Testis (tissue), 5 donors: ENCODE data around the gene AP3M1. TPM values are rescaled to one million over a fixed set of nuclear protein-coding genes. Genes with fewer than 3 reads are reported as not detected.
A peak's percentile ranks its signal among the peaks of the same experiment; 100 is the strongest.

Source experiments
- DNase-seq: peaks from one replicate; pipeline ENCODE4 v3.0.0-alpha.2; 2019
- H3K27ac ChIP-seq, 2 donors: fragments of 200-600 bp; sonication (generic); one replicate each; pipeline ENCODE4 v1.5.1; 2019
- H3K27me3 ChIP-seq: fragments of 200-600 bp; sonication (generic); one replicate; pipeline ENCODE4 v1.5.1; 2019
- H3K36me3 ChIP-seq: fragments of 200-600 bp; sonication (generic); one replicate; pipeline ENCODE4 v1.5.1; 2017; ENCODE audit warnings: low read depth; ENCODE audit errors: missing control alignments
- H3K4me1 ChIP-seq: fragments of 200-600 bp; sonication (generic); one replicate; pipeline ENCODE4 v1.5.1; 2019
- H3K4me3 ChIP-seq, 2 donors: fragments of 200-600 bp; sonication (generic); one replicate each; pipeline ENCODE4 v1.5.1; 2017 to 2019
- H3K9me3 ChIP-seq: fragments of 200-600 bp; sonication (generic); one replicate; pipeline ENCODE4 v1.5.1; 2017
- POLR2A ChIP-seq: fragments of 450-650 bp; IDR thresholded peaks from one replicate; pipeline ENCODE4 v1.6.1; 2017; ENCODE audit warnings: antibody characterized with exemption, mild to moderate bottlenecking, moderate library complexity
- WGBS, 2 donors: methylation state at CpG; one replicate each; pipeline ENCODE4 v1.1.5; 2018; 5-methylcytosine and 5-hydroxymethylcytosine counted together
- intact Hi-C: fragments of 100-400 bp; cut with DNase I; formaldehyde crosslinking; loops from one replicate; pipeline ENCODE4 v1.15.1; 2023; ENCODE audit warnings: low total_unique reads
- long read RNA-seq, 2 donors: transcript quantifications; one replicate each; lab custom pipeline, GENCODE V29; 2026
- polyA plus RNA-seq: library from polyadenylated mRNA; stranded (reverse); fragments of 350-450 nt; fragmentation: Illumina TruSeq; extraction: RNeasy Lipid Tissue Mini Kit (QIAGEN cat#74804); gene quantifications from one replicate; pipeline ENCODE4 v1.2.3, GENCODE V29; 2014; ENCODE audit warnings: low read depth, low replicate concordance; ENCODE audit not compliant: insufficient read depth
- total RNA-seq, 2 donors: library from RNA; depleted of rRNA; stranded (reverse); fragments of >200 nt; gene quantifications; one replicate each; pipeline ENCODE4 v1.2.3, GENCODE V29; 2016
- TF ChIP-seq, protein P1 (sequence below), 3 experiments: fragments of 450-650 bp in 2 of 3; fragments of 200-600 bp in 1 of 3; sonication (generic) in 1 of 3; IDR thresholded peaks; one replicate each; pipeline ENCODE4 v1.5.1; 2016 to 2019; ENCODE audit warnings: antibody characterized with exemption in 3 of 3, mild to moderate bottlenecking in 2 of 3, moderate library complexity in 1 of 3

Gene AP3M1, protein sequence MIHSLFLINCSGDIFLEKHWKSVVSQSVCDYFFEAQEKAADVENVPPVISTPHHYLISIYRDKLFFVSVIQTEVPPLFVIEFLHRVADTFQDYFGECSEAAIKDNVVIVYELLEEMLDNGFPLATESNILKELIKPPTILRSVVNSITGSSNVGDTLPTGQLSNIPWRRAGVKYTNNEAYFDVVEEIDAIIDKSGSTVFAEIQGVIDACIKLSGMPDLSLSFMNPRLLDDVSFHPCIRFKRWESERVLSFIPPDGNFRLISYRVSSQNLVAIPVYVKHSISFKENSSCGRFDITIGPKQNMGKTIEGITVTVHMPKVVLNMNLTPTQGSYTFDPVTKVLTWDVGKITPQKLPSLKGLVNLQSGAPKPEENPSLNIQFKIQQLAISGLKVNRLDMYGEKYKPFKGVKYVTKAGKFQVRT
- total RNA-seq (10 to 100 TPM; 38.6 to 44.4 TPM), polyA plus RNA-seq (32.0 TPM)
- long read RNA-seq, donor 1, full-length matches to known transcripts: 19 of 19 reads
- long read RNA-seq, donor 1, partial matches to known transcripts: 0 of 19 reads
- long read RNA-seq, donor 1, other reads (novel, unspliced or antisense): 0 of 19 reads
- long read RNA-seq, donor 2, full-length matches to known transcripts: 9 of 9 reads
- long read RNA-seq, donor 2, partial matches to known transcripts: 0 of 9 reads
- long read RNA-seq, donor 2, other reads (novel, unspliced or antisense): 0 of 9 reads

DNA sequence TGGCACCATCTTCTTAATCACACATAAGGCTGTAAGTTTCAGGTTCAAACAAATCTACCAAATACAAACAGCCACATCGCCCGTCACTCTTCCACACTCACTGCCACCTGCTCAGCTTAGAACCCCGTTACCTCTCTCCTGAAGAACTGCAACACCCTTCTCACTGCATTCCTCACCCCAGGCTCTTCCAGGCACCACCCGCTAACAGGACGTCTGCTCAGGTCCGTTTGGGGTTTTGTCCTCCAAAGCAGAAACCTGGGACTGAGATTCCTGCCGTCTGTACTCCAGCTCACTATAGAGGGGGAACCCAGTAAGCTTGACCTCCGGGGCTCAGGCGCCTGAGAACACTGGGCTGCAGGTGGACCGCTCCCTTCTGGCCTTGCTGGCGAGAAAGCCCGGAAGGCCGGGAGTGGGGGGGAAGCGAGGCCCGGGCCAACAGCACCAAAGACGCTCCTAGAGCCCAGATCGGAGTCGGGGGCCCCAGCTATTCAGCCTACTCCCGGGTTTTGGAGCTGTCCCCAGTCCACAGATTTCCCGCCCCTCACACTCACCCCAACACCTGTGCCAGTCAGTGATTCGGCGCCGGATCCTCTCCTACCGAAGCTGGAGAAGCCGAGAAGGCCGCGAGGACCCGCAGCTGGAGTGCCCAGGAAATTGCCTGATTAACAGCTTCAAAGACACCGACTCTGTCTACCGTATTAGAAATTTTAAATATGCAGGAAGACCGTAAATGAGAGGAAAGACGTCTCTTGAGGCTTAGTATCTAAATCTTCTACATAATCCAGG is at the start of gene AP3M1:
TSS of gene AP3M1 (minus strand) at position 625 of the 786 bp plus-strand sequence. CDS start 12,449 bp downstream, outside the sequence.
- WGBS, 2 donors: 0 to 1% methylated on average over 20 to 30 of the region's 32 CpGs
- Histone ChIP-seq H3K4me3 (peak within 1 kb of the TSS; percentile 72 to 79), H3K27me3 (no peaks in the 10 kb centered on the region), H3K4me1 (peaks cover 23% of the 10 kb centered on the region), H3K9me3 (no peaks in the 10 kb centered on the region), H3K27ac (peak within 1 kb of the TSS; percentile 71 to 94), H3K36me3 (no peaks in the 10 kb centered on the region)
- DNase-seq: peak; percentile 92
- intact Hi-C loops: no loop called here
- TF ChIP-seq, protein P1, sequence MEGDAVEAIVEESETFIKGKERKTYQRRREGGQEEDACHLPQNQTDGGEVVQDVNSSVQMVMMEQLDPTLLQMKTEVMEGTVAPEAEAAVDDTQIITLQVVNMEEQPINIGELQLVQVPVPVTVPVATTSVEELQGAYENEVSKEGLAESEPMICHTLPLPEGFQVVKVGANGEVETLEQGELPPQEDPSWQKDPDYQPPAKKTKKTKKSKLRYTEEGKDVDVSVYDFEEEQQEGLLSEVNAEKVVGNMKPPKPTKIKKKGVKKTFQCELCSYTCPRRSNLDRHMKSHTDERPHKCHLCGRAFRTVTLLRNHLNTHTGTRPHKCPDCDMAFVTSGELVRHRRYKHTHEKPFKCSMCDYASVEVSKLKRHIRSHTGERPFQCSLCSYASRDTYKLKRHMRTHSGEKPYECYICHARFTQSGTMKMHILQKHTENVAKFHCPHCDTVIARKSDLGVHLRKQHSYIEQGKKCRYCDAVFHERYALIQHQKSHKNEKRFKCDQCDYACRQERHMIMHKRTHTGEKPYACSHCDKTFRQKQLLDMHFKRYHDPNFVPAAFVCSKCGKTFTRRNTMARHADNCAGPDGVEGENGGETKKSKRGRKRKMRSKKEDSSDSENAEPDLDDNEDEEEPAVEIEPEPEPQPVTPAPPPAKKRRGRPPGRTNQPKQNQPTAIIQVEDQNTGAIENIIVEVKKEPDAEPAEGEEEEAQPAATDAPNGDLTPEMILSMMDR (IDR thresholded peaks at IDR 0.05): no peak
- TF ChIP-seq POLR2A: no peak

GRCh38 chr10:74199315-74199714 is 48.7 kb upstream of the AP3M1 start:
- WGBS, 2 donors: 98 to 99% methylated on average over 4 of the region's 4 CpGs
- intact Hi-C loops: no loop called here

GRCh38 chr10:74194999-74195398 is 44.4 kb upstream of the AP3M1 start:
- Histone ChIP-seq H3K4me3 (no peak overlapping the region), H3K27me3 (no peaks in the 10 kb centered on the region), H3K36me3 (no peaks in the 10 kb centered on the region), H3K4me1 (peaks cover 7% of the 10 kb centered on the region), H3K27ac (no peak overlapping the region), H3K9me3 (no peaks in the 10 kb centered on the region)
- no peak for DNase-seq
- TF ChIP-seq, protein P1 (IDR thresholded peaks at IDR 0.05): no peak
- no peak for TF ChIP-seq POLR2A
- WGBS, 2 donors: 60 to 65% methylated on average over 3 of the region's 3 CpGs
- intact Hi-C loops: no loop called here

More at GRCh38 chr10:74199315-74199714, 48.7 kb upstream of the AP3M1 start:
- H3K36me3 ChIP-seq: no peaks in the 10 kb centered on the region
- TF ChIP-seq POLR2A: no peak
- TF ChIP-seq, protein P1 (IDR thresholded peaks at IDR 0.05): no peak
- H3K27ac ChIP-seq: no peak overlapping the region
- no peak overlapping the region for H3K4me3 ChIP-seq
- no peak for DNase-seq
- no peaks in the 10 kb centered on the region for H3K9me3 ChIP-seq
- H3K27me3 ChIP-seq: no peaks in the 10 kb centered on the region
- no peaks in the 10 kb centered on the region for H3K4me1 ChIP-seq

GRCh38 chr10:74194545-74194944 is 43.9 kb upstream of the AP3M1 start:
- intact Hi-C loops: no loop called here
- WGBS, 2 donors: 68 to 79% methylated on average over 3 of the region's 3 CpGs
- Histone ChIP-seq H3K4me3 (no peak overlapping the region), H3K9me3 (no peaks in the 10 kb centered on the region), H3K4me1 (peaks cover 7% of the 10 kb centered on the region), H3K27me3 (no peaks in the 10 kb centered on the region), H3K36me3 (no peaks in the 10 kb centered on the region), H3K27ac (no peak overlapping the region)
- no peak for DNase-seq
- no peak for TF ChIP-seq POLR2A
- TF ChIP-seq, protein P1 (IDR thresholded peaks at IDR 0.05): no peak
